ENCODE measurements around the gene ALAD. TPM values are rescaled to one million over a fixed set of nuclear protein-coding genes. Genes with fewer than 3 reads are reported as not detected.
A peak's percentile ranks its signal among the peaks of the same experiment; 100 is the strongest.

Gene ALAD
- total and polyA plus RNA-seq, 2 of the 13 experiments (the other 11 are each of a cell fraction or from before 2014, with no cell fraction given), result 21.8 to 30.1 TPM

GRCh38 chr9:113410207-113410864, 9.3 kb upstream of the ALAD start, which contains the start of the genes C9orf43 and POLE3 (continued):
- TF ChIP-seq TRAFD1 (CRISPR knock-in tag; IDR thresholded peaks at IDR 0.05; ENCODE audit: borderline replicate concordance) (no peak), ZNF570 (CRISPR knock-in tag; IDR thresholded peaks at IDR 0.05; ENCODE audit: borderline replicate concordance) (no peak), ZNF20 (CRISPR knock-in tag; IDR thresholded peaks at IDR 0.05) (no peak), ZNF605 (CRISPR knock-in tag; IDR thresholded peaks at IDR 0.05) (peak; percentile 43; the same call in 1 of the 2 replicates), NFYC (CRISPR knock-in tag; IDR thresholded peaks at IDR 0.05) (peak; percentile 29), CBX5 (CRISPR knock-in tag; IDR thresholded peaks at IDR 0.05; ENCODE audit: borderline replicate concordance) (peak; percentile 29; the same call in 1 of the 2 replicates), CSRNP2 (CRISPR knock-in tag; conservative IDR thresholded peaks at IDR 0.05; ENCODE audit: low read depth) (no peak), ZNF639 (CRISPR knock-in tag; conservative IDR thresholded peaks at IDR 0.05) (peak; percentile 95), NR2F6 (IDR thresholded peaks at IDR 0.05) (no peak), NR2F6 (CRISPR knock-in tag; IDR thresholded peaks at IDR 0.05) (peak; percentile 50; the same call in 1 of the 2 replicates), REL (CRISPR knock-in tag; conservative IDR thresholded peaks at IDR 0.05) (peak; percentile 94), FOXC1 (CRISPR knock-in tag; IDR thresholded peaks at IDR 0.05; ENCODE audit: borderline replicate concordance) (peak; percentile 82), ZNF674 (CRISPR knock-in tag; IDR thresholded peaks at IDR 0.05; ENCODE audit: low read depth) (no peak), NFRKB (IDR thresholded peaks at IDR 0.05) (0 out of 2 replicates have a peak, but pooled peaks have one; percentile 59), ZBTB49 (CRISPR knock-in tag; IDR thresholded peaks at IDR 0.05; ENCODE audit: borderline replicate concordance) (no peak), RNF219 (CRISPR knock-in tag; IDR thresholded peaks at IDR 0.05) (peak; percentile 34; the same call in 1 of the 2 replicates), DMTF1 (CRISPR knock-in tag; IDR thresholded peaks at IDR 0.05) (no peak)

Measured in HepG2 (cell line).